ENCODE measurements around the gene FBXO34.

Gene FBXO34, protein sequence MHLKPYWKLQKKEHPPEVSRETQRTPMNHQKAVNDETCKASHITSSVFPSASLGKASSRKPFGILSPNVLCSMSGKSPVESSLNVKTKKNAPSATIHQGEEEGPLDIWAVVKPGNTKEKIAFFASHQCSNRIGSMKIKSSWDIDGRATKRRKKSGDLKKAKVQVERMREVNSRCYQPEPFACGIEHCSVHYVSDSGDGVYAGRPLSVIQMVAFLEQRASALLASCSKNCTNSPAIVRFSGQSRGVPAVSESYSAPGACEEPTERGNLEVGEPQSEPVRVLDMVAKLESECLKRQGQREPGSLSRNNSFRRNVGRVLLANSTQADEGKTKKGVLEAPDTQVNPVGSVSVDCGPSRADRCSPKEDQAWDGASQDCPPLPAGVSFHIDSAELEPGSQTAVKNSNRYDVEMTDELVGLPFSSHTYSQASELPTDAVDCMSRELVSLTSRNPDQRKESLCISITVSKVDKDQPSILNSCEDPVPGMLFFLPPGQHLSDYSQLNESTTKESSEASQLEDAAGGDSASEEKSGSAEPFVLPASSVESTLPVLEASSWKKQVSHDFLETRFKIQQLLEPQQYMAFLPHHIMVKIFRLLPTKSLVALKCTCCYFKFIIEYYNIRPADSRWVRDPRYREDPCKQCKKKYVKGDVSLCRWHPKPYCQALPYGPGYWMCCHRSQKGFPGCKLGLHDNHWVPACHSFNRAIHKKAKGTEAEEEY

DNA sequence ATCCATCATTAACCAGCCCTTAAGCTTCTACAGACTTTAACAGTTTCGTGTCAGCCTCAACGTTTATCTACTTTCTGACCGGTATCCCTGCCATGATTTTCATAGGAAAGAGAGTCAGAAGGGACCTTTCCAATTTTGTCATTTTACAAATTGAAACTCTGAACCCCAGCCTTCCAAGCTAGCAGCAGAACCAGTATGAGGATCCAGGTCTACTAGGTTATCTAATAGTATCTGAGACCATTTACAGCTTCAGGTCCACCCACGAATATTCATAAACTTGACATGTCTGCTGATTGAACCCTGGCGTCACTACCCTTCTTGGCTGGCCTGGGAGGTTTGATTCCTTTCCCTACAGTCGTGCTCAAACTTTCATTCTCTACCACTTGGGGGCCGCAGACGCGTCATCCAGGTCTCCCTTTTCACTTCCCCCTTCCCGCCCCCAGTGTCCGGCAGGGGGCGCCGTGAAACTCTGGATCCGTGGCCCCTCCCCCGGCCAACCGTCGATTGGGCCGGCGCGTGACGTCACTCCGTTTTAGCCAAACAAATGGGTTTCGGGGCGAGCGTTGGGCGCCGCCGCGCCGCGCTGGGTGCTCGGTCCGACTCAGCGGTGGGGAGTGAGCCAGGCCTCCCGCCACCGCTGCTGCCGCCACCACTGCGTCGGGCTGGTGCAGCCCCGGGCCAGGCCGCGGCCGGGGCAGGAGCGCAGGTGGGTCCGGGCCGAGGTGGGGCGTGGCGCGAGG is at the start of gene FBXO34:
TSS of gene FBXO34 (plus strand) at position 590 of the 740 bp plus-strand sequence. CDS start 78,970 bp downstream, outside the sequence.
- peak; percentile 95 for DNase-seq

DNA sequence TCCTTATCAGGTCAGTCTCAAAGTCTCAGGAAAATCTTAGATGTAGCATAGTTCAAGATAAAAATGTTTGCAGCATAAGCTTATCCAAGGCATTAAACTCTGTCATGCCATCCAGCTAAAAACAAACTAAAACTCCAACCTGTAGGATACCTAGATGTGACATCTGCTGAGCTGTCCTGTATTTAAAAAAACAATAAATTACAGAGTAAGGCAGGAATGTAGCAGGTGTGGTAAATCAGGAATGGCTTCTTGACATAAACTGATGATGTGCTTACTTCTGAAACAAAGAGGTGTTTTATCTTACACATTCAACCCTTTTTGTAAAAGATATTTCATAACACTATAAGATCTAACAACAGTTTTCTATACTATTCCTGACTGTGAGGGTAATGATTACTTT is 49.3 kb upstream of the FBXO34 start:
- DNase-seq, result no peak

DNA sequence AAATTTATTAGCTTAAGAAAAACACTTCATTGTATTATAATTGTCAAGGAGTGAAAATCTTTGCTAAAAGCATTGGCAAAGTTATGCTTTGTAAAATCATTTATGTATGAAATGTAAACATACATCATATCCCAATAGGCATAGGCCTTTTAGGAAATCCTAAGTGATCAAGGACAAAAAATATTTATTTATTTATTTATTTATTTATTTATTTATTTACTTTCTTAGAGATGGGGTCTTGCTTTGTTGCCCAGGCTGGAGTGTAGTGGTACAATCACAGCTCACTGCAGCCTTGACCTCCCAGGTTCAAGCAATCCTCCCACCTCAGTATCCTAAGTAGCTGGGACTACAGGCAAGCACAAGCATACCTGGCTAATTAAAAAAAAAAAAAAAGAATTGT is 47.9 kb upstream of the FBXO34 start:
- no peak for DNase-seq

DNA sequence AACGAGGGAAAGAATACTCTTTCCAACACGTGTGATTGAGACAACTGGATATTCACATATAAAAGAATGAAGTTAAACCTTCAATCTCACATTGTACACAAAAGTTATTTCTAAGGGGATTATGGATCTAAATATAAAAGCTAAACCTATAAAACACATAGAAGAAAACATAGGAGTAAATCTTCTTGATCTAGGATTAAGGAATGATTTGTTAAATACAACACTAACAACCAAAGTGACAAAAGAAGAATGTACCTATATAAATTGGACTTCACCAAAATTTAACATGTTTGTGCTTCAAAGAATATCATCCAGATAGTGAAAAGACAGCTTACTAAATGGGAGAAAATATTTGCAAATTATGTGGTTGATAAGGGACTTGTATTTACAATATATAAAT is 43.0 kb upstream of the FBXO34 start:
- no peak for DNase-seq

DNA sequence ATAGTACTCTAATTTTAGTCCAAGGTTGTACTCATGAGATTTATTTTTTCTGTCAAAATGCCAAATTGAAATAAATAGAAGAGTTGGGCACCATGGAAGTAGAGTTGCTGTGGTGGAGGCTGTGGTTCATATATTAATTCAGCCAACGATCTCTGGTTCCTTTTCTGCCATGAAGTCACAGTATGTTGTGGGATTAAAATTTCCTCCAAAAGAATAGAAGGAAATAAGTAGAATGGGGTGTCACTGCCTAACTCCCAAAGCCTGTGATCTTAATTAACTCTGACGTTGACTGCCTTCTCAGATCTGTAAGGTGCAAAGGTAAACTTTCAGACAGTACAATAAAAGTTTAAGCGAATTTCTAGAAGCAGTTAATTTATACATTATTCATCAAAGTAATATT is 37.6 kb upstream of the FBXO34 start:
- DNase-seq, result no peak

DNA sequence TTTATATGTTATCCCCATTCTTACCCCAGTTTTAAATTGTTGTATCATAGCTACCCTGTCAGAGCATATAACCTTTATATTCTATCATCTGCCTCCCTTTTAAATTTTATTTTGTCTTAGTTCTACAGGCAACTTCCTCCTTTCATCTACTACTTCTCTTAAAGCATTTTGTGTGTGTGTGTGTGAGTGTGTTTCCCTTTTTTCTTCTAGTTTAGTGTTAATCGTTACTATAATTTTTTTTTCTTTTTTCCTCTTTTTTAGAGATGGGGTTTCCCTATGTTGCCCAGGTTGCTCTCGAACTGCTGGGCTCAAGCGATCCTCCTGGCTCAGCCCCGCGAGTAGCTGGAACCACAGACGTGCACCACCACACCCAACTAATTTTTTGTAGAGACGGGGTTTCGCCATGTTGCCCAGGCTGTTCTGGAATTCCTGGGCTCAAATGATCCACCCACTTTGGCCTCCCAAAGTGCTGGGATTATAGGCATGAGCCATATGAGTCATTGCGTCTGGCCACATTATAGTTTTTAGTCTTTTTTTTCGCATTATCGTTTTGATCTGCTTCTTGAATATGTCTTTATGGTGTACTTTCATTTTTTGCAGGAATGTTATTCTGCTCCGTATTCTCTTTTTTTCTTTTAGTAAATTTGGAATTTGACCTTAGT is 33.1 kb upstream of the FBXO34 start:
- no peak for DNase-seq

DNA sequence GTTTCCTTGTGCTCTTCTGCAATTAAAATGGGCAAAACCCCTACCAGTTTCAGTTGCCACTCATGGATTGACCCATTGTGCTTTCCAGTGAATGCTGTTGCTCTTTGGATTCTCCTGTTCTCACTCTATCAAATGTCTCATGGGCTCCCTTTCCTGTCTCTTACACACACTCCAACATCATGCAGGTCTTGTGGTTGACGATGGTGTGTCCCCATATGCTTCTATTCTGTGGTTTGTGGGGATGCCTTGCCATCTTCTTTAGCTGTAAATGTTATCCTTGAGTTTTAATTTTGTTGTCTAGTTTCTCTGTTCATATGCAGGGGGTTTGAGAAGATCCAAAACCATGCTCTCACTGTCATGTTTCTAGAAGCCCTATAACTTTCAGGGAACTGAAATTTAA is 31.9 kb upstream of the FBXO34 start:
- no peak for DNase-seq

DNA sequence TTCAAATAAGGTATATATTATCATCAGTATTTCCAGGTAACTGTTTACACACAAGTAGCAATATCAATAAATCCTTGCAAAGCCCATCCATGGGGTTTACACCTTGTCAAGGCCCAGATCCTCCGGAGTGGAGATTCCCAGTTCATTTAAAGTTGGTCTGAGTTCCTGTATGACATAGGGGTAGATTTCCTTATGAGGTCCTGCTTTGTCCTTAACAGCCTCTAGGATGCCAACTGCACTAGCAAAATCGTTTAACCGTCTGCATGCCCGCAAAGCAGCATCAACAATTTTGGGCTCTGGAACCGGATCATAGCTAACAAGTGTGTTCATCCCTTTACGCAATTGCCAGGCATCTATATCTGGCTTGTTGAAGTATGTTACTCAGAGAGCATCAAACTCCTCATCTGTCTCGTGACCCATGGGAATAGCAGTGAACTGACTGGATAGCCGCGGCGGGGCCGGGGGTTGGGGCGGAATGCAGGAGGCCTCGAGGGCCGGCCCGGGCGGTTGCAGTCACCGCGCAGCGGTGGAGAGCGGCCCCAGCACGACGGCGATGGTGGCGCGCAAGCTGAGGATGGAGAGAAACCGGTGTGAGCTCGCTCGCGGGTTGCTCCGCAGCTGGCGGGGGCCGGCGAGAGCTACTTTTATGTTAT is 30.6 kb upstream of the FBXO34 start:
- DNase-seq, result no peak

DNA sequence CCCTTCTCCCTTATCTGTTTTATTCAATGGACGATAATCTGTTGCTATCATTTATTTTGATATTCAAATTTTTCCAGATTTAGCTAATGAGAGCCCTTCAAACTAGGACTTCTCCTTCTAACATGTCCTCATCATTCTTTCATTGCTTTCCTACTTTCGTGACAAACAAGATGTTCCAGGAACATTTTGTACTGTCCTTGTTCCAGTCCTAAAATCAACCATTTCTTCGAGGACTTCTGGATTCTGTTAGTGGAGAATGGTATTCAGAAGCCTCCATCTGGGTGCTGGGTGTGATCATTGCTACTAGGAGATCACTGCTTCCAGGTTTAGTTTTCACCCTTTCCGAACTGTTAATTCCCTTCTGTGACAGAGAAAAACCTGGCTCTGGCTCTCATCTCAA is 29.5 kb upstream of the FBXO34 start:
- no peak for DNase-seq

DNA sequence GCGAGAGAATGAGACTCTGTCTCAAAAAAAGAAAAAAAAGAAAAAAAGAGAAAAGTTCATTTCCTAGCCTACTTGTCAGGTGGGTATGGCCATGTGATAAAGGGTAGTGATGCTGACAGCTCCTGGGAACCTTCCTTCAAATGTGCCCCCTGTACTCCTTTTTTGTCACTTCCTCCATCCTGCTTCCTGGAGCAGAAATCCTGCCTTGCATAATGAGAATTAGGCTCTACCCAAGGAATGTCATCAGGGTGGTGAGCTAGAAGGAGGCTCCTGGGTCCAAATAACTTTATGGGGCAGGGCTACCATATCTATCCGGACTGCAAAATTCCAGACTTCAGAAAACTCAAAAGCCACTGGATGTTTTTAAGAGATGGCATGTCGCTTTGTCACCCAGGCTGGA is 27.8 kb upstream of the FBXO34 start:
- DNase-seq, result no peak

DNA sequence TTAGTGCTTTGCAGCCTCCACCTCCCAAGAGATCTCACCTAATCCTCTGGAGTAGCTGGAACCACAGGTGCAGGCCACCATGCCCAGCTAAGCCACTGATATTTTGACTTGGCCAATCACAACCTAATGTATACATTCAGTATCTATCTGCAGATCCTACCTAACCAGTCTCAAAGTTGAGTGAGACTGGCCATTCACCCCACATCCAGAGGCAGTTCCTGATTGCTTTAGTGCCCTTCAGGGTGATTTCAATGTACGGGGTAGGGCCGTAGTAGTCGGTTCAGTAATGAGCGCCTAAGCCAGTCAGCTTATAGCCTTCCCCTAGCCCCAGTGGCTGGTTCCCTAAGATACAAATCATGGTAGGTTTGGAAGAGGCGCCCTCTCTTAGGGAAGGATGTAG is 27.4 kb upstream of the FBXO34 start:
- no peak for DNase-seq

DNA sequence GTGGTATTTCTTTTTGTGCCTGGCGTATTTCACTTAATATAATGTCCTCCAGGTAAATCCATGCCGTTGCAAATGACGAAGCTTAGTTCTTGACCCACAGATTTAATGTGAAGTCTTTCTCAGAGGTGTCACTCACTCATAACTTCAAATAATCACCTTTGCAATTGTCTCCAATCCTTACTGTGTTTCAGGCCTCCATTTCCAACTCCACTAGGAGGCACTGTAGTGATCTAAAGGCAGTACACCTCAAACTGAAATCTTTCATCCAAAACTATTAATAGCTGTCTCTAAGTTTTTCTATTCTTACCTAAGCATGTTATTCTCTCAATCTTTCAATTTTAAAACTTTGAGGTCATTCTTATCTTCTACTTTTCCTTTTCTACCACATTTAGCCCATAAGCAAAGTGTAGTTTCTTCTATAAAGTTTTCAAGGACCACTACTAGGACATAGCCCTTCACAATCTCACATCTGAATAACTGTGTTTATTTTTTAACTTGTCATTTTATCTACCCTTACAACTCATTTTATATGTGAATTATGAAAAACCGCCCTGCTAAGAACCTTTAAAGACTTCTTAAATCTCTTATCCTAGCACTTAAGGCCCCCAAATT is 25.5 kb upstream of the FBXO34 start:
- no peak for DNase-seq

DNA sequence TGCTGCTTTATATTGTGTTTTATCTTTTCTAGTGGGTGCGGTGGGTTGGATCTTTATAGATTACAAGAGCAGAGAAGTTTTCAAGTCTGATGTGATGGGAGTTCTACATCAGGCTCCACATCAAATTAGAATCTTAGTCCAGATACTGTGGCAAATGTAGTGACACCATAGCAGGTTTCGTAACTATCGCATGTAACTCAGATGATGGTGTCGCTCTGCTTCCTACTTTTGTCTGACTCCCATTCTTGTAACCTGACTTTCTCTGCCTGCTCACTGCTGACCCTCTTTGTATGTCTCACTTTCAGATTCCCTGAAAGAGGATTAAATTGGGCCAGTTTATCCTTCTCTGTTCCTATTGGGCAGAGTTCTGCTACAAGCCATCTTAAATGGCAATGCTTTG is 22.8 kb upstream of the FBXO34 start:
- DNase-seq, result no peak

DNA sequence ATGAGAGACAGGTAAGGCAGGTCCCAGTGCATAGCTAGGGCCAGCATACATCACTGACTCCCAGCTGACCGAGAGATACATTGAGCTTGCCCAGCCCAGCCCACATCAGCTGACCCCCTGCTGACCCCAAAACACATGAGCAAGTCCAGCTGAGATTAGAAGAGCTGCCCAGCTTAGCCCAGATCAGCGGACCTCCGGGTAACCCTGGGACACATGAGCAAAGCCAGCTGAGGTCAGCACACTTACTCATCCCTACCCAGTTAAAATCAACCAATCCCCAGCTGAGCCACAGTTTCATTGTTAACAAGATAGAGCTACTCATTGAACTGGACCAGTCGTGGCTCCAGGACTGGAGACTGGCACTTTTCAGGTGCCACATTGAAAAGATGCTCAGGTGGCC is 21.8 kb upstream of the FBXO34 start:
- DNase-seq, result no peak

DNA sequence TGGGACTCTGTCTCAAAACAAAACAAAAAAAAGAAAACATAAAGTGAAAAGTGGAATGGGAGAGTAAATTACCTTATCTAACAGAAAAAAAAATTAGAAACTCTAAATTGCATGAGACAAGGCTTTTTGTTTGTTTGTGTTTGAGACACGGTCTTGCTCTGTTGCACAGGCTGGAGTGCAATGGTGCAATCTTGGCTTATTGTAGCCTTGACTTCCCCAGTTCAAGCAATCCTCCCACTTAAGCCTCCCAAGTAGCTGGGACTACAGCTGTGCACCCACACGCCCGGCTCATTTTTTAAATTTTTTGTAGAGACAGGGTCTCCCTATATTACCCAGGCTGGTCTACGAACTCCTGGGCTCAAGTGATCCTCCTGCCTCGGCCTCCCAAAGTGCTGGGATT is 17.9 kb upstream of the FBXO34 start:
- no peak for DNase-seq

DNA sequence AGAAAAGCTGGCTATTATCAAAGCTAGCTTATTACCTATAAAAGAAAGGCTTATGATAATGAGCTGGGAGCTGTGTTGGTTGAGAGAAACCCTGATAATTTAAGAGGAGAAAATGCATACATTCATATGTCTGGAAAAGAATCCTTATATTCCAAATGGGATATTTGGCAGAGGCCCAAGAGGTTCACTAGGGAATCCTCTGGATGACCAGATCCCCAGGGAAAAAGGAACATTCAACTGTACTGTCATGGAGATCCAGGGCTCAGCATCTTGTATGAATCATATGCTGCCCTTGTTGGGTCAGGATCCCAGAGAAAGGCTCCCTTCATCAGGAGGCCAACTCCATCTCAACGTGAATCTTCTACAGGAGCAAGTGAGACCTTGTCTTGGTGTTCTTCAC is 16.6 kb upstream of the FBXO34 start:
- DNase-seq, result no peak

DNA sequence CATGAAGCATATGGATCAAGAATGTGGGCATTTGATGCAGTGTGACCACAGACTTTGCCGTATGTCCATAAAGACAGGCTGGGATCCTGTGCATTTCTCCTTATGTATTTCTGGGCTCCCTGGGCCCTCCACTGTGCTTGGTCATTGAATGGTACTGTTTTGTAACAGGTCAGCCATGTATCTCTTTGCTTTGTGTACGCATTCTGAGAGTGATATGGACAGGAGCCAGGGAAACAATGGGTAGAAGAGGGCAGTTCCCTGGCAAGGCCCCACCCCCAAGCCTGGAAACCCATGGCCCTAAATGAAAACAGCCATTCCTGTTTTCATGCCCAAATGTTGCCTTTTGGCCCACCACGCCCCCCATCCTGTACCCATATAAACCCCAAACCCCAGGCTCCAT is 15.2 kb upstream of the FBXO34 start:
- peak; percentile 65 for DNase-seq

DNA sequence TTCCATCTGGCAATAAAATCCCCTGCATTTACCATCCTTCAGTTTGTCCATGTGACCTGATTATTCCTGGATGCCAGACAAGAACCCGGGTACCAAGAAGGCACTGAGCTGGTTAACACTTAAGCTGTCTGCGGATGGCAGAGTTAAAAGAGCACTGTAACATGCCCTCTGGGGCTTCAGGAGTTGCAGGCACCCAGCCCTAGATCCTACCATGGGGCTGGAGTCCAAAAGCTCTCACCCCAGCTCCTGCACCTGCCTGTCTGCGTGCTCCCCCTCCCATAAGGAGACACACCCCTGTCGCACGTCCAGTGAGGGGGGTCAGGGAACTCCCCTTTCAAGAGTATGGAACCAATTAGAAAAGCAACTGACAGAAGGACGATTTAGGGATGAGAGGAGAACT is 14.6 kb upstream of the FBXO34 start:
- no peak for DNase-seq

DNA sequence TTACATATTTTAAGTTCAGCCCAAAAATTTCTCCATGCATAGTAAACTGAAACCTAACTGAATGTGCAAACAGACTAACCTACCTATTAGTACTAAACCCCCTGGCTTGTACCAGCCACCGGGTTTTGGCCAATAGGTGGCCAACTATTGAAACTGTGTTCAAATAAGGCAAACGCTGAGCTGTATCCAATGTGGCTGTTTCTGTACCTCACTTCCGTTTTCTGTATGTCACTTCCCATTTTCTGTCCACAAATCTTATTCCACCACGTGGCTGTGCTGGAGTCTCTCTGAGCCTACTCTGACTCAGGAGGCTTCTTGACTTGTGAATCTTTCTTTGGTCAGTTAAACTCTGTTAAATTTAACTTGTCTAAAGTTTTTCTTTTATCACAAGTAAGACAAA is 6.0 kb upstream of the FBXO34 start:
- no peak for DNase-seq

DNA sequence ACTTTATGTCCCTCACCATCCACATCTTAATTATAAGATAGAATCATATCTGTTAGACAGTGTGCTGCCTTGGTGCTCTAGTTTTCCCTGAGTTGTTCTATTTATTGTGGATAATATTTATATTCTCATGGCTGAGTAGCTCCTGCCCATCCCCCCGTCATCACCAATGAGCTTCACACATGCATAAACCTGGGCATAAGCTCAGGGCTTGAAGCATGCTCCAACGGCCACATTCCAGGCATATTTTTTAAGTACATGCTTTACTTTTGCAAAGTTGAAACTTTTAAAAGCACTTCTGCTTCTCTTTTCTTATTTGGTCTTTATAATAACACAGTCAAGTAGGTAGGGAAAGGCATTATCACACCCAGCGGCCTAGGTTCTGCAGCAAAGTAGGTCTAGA is 3.4 kb upstream of the FBXO34 start:
- no peak for DNase-seq

DNA sequence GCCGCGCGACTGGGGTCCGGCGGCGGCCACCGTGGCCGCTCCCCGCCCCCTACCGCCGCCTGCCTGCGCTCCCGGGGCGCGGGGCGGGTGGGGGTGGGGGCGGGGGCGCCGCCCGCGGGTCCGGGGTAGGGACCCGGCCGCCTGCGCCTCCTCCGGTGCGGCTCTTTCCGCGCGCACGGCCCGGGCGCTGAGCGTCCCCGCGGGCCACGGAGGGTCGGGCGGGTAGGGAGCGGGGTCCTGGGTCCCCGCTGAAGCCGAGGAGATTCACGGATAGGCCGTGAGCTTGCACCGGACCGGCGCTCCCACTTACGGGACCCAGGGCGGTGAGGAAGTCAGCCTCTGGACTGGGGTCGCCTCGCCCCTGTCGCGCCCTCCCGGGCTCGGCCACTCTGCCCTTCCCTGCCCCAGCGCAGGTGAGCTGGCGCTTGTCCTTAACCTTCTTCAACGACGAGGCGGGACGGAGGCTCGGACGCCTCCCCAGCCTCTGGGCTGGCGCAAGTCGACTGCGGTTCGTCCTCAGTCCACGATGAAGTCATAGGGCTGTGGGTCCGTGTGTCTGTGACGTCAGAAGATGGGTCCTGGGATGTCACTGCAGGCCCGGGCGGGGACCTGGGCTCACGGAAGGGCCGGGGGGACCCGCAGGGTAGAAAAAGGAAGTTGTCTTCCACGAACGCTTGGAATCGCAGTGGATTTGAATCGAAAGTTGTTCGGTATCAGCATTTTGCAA is 514 bp downstream of the FBXO34 start:
- peak; percentile 56 for DNase-seq

DNA sequence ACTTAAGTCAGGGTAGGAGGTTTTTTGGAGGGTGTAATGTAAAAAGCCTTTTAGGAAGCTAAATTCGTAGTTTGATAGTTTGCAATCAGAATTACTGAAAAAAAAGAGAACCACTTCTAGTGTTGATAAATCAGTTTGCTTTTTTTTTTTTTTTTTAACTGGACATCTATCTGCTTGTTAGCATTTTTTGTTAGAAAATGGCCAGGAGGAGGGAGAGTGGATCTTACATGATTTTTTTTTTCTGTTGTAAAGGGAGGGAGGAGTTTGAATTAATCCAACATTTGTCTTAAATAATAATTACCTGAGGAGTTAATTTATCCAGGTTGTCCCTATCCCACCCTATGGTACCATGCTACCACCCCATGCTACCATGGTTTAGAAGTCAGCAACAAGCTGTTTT is 1.2 kb downstream of the FBXO34 start:
- no peak for DNase-seq

All from NCI-H2029 treated with DMSO at 0.1 percent for 48 hours (cell line).